GM21528 (cell line): Measurements from ENCODE around the gene DYRK1A.
"Not testable (repeated sequence)": the region's sequence is repeated elsewhere in the genome, so short reads cannot be mapped to it uniquely, and the experiment has no call there.

Experiments
- ATAC-seq: cut with Tn5 transposase; IDR thresholded peaks from one replicate; pipeline ENCODE4 v1.9.1; 2021; ENCODE audit warnings: mild to moderate bottlenecking, moderate library complexity; ENCODE audit not compliant: unreplicated experiment, low FRiP score

Gene DYRK1A

DNA sequence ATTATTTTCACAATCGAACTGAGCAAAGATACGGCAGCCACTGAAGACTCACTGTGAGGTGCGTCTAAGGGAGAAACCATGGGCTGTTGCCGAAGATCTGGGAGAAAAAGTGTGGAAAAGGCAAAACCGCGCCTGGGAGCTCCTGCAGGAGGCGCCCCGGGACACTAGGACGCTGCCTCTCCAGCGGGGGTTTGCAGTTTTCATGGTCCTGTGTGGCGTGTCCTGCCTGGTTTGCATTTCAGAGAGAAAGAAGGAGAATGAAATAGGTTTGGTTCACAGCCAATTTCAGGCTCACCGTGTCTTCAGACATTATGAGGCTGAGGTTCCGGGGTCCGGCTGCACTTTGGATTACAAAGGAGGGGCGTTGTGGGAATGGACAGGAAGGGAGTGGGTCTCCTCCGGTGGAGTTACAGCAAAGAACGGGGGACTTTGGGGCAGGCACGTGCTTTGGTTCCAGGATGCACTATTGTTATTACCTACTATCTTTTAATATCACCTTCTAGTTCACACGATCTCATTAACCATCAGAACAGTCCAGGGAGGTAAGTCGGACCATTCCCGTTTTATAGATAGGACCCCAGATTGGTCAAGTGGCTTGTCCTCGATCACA, 179.8 kb downstream of the DYRK1A start:
- no peak for ATAC-seq

DNA sequence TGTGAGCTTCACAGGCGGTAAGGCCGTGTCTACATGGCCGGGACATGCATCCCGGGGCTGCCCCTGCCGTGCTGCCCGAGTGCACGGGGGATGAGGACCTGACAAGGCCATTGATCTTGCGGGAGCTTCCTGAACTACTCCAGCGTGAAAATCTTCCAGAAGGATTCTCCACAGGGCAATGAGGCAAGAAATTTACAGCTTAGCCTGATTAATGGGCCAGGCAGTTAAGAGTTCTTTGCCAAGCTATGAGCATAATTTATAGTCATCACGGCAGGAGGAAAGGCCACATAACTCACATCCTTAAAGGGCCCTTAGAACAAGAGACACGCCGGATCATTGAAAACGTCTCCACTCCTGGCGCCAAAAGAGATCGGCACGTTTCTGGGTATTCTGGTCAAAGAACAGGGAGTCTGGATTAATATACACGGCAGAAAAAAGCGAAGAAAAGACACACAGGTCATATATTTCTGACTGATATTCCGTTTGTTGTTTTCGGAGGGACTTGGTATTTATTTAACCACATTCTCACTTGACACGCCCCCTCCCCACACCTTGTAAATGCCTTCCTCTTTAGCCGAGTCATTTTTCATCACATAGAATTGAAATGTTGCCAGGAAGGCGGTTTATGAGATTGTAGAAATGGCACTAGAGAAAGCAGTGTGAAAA, 180.5 kb downstream of the DYRK1A start:
- ATAC-seq = no peak

DNA sequence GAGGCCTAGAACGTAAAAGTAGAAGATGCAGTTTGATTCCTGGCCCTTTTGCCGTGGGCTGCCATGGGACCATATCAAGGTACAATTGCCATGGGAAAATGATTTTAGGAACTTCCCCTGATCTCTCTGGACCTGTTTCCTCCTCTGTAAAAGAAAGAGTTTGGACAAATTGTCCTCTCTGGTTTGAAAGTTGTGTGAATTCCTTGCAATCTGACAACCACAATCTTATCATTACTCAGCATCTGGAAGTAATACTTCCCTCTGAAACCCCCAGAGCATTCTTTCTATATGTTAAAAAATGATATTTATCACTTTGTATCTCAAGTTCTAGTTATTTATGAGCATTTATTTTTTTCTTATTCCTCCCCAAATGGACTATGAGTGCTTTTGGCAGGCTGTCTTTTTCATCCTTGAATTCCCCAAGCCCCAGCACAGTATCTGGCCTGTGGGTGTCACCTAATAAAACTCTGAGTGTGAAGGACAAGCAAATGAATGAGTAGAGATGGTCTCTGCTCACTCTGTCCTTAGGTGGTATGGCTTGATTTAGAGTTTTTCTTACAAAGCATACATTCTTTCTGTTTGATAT, 181.1 kb downstream of the DYRK1A start:
- no peak for ATAC-seq

DNA sequence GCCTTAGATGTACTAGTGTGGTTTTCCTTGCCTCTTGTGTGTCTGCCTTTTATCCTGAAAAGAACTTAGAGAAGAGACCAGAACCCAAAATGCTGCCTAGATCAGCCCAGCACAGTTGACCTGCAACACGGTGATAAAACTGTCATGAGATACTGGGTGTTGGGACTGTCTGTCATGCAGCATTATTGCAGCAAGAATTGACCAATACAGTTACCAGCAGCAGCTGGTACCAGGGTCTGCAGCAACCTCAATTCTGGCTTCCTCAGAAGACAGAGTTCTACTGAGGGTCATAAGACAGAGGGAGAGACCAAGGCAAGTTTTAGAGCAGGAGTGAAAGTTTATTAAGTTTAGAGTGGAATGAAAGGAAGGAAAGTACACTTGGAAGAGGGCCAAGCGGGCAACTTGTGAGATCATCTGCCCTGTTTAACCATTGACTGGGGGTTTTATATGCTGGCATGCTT, 182.0 kb downstream of the DYRK1A start:
- no peak for ATAC-seq

DNA sequence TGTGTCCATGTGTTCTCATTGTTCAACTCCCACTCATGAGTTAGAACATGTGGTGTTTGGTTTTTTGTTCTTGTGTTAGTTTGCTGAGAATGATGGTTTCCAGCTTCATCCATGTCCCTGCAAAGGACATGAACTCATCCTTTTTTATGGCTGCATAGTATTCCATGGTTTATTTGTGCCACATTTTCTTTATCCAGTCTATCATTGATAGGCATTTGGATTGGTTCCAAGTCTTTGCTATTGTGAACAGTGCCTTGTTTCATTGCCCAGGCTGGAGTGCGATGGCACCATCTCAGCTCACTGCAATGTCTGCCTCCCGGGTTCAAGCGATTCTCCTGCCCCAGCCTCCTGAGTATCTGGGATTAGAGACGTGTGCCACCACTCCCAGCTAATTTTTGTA, 183.2 kb downstream of the DYRK1A start:
- ATAC-seq = not testable (repeated sequence)

DNA sequence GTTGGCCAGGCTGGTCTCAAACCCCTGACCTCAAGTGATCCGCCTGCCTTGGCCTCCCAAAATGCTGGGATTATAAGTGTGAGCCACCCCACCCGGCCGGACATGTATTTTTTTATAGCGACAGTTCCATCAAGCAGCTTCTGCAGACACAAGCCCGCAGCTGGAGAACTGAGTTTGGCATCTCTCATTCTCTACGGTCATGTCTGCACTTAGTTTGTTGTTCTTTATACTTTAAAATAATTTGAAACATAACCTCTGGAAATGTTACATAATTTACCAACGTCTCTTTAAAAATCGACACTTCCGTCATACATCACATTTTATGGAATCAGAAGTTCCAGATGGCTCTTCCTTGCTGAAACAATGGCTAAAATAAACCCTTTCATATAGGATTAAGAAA, 183.6 kb downstream of the DYRK1A start:
- ATAC-seq = no peak

DNA sequence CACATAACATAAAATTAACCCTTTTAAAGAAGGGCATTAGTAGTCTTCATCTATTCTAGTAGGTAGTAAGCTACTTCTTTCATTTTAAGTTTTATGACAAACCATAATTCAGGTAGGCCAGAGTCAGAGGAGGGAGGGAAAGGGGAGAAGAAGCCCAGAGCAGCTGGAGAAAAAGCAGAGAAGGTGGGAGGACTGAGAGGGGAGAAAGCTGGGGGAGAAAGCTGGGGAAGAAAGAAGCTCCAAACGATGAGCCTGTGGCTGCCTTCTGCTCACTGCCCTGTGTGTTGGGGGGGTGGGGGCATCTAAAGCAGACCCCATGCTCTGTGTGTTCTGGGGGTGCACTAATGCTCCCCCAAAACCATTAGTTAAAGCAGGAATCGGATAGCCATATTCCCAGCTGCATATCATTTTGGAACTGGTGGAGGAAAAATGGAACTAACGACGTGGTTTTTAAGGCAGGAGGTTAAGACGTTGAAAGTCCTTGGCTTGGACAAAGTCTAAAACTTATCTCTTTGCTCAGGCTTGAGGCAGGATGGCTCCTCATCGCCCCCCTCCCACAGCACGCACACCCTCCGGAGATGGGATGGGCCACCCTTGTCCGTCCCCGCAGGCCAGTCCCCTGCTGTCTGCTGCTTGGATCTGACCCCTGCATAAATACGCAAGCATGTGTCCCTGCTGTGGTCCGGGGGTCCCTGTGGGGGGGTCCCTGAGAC, 184.2 kb downstream of the DYRK1A start:
- ATAC-seq = no peak

DNA sequence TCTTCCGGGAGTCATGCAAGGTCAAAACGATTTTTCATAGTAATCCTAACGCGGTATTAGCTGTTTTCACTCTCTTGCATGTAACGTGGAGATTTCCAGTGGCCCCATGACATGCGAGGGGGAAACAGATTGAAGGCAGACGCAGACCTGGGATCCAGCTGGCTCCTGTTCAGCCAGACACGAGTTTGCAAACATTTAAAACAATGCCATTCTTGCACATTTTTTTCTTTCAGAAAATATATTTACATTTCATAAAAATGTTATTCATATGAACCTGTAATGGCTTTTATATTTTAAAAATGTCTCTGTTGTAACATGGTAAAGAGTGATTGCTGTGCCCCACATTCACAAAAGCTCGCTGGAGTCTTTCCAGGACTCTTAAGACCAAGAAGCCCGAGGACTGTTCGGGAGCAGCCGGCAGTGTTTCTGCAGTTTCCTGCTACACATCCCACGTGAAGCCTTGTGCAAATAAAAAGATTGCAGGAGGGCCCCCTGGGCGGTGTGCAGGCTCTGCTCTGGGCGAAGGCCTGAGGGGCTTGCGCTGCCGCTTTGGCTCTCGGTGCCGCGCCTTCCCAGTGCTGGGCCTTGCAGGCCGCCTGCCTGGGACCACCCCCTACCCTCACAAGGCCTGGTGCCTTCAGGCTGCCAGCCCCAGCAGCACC, 184.9 kb downstream of the DYRK1A start:
- ATAC-seq = no peak

DNA sequence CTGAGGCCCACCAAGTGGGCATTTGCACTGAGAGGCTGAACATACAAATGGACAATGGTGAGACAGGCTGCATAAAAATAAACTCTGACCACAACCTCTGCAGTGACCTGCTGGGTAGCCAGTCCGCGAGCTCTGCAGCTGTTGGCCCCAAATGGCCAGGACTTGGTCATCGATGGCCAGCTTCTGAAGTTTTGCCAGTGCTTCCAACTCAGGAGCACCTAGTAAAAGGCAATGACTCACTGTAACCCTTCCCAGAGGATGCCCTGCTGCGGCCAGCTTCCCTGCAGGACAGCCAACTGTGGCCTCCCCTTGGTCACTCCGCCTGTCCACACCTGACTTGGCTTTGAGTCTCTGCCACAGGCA, 185.4 kb downstream of the DYRK1A start:
- no peak for ATAC-seq

DNA sequence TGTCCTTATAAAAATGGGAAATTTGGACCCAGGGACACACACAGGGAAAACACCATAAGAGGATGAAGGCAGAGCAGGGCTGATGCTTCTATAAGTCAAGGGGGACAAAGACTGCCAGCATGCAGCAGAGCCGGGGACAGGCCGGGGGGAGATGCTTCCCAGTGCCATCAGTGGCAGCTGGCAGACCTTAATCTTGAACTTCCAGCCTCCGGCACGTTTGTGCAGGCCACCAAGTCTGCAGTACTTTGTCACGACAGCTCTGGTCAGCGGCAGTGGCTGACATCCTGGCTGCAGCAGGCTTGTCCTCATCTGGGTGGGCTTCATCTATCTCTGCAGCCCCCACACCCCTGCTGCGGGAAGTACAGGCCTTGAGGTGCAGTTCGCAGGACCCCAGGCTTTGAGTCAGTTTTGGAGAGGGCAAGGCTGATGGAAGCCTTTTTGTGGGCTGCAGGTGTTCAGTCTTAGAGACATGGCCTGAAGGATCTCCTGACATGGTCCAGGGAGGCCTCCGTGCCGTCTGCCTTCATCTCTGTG, 186.0 kb downstream of the DYRK1A start:
- no peak for ATAC-seq

DNA sequence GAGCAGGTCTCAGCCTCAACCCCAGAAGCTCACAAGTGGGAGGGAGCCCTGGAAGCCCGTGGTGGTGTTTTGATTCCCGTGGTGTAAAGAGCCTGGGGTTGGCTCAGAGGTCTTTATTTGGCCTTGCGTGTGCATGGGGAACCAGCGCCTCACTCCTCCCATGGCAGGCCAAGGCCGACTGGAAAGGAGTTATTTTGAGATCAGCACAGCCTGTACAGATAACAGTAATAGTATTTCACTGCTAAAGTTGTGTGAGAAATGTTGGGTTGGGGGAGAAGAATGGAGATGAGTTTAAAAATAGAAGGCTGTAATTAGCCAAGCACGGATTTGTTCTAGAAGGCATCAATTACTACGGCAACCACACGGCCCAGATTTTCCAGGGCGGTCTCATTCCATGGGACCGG, 186.5 kb downstream of the DYRK1A start:
- ATAC-seq = no peak

DNA sequence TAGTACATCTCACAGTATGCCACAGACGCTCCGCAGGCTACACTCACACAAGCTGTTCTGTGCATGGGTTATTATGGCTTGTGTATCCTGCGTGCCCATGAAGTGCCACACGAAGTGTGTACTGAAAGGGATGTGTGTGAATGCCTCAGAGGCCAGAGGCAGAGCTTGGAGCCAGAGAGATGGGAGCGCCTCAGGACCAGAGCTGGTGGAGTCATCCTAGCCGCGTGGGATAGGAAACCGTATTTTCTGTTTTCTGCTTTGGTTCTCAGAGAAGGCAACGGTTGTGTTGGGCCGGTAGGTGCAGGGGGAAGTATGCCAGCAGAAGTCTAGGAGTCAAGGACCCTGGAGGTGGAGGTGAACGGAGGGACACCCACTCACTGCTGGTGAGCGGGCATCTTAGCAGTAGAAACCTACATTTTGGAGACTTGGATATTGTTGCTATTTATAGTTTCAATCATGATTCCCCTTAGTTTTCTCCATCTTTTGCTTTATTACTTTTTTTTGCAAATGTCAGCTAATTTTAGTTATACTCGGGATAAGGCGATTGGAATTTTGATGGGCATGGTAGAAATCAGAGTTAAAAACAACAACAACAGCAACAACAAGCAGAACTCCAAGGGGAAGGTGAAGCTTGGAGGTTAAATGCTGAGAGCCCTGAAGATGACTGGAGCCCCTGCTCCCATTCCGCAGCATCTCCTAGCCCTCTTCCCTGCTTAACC, 188.2 kb downstream of the DYRK1A start:
- ATAC-seq = no peak

DNA sequence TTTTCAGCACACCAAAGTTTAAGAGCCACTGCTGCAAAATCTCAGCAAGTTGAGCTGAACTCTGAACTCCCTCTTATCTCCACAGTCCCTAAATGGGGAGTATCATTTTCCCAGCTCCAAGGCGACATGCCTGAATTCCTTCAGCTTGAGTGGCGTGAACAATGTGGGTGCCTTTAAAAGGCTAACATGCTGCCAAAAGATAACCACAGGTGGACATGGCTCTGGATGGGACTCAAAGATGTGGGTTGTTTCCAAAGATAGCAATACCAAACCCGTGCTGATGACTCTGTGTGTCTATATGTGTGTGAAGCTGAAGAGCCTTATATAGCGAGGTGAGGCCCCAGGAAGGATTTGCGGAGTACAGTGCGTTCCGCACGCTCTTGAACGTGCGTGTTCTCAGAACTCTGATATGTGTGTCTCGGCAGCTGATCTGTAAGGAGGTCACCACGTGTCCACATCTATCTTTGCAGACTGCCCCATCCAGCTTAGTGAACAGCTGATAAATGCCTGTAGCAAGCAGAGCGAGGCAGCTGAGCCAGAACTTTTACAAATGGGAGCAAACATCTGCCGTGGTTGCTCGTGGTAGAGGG, 189.2 kb downstream of the DYRK1A start:
- ATAC-seq = no peak

DNA sequence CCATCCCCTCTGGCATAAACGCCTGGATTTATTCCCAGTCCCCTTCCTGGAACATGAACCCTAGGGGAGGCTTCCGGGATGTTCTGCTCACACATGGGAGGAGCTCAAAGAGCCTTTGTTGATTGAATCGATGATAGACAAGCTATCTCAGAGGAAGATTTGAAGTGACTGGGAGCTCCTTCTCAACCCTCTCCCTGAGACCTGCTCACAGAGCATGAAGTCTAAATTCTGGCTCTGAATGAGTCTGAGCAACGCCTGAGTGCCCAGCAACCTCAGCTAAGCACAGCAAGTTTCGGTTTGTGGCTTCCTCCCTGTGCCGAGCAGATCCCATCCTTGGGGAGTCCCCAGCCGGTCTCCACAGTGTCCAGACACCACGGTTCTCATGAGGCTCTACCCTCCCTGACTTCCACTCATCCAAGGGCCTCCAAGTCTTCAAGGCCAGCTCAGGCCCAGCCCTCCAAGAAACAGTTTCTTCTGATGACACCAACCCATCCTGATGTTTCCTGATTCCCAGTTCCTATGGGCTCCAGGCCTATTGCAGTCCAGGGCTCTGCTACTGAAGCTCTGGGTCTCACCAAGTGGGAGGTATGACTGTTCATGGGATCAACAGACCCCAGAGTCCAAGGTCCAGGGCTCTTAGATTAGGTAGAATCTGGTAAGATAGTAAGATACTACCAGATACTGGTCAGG, 190.8 kb downstream of the DYRK1A start:
- peak; percentile 76 for ATAC-seq

DNA sequence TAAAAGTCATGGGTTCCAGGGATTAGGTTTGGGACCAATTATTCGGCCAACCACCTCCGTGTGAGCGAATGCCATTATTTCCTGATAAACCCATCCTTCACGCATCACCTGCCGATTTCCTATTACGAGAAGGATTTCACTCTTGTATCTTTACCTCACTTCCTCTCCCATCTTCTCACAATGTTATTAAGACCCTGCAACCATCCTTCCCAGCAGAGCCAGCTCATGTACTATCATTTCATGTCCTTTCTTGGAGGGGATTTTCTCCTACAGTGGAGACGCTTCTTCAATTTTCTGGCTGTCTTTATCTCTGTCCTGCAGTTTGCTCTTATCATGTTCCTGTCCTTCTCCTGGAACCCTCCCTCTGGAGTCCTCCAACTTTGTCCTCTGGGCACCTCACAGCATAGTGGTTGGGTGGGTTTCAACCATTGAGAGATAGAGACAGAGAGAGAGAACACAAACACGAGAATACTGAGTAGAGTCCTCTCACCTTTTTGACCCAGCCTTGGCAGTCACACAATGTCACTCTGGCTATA, 192.2 kb downstream of the DYRK1A start:
- ATAC-seq = no peak

DNA sequence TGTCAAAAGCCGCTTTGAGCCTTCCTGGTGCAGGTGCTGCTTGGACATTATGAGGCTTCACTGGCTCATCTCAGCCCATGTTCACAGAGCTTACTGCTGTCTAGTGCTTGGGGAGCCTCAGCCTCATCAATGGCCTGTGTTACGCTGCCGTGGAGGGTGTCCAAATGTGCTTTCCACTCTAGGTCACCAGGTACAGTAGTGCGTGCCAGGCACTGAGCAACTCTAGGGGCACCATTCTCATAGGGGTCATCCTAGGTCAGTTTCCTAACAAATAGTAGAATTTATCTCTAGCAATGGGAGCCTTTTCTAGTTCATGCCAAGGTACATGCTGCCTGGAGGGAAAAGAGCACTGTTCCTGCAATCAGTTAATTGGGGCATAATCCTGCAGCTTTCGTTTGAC, 193.8 kb downstream of the DYRK1A start:
- ATAC-seq = no peak

DNA sequence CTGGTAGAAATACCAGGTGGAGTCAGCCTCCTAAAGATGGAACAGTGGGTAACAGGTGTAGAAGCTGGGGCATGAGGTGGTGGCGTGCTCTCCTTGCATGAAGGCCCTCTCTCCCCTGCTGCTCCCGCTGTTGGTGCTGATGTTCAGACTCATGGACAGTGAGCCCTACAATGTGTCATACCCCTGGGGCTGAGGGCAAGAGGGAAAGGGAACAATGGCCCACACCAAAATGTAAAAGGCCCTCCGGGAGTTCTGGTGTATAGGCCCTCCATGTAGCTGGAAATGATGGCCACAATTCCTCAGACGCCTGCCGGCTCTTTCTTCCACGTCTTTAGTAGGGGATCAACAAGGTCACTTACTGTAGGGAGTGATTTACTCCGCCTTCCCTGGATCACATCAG, 194.9 kb downstream of the DYRK1A start:
- no peak for ATAC-seq

DNA sequence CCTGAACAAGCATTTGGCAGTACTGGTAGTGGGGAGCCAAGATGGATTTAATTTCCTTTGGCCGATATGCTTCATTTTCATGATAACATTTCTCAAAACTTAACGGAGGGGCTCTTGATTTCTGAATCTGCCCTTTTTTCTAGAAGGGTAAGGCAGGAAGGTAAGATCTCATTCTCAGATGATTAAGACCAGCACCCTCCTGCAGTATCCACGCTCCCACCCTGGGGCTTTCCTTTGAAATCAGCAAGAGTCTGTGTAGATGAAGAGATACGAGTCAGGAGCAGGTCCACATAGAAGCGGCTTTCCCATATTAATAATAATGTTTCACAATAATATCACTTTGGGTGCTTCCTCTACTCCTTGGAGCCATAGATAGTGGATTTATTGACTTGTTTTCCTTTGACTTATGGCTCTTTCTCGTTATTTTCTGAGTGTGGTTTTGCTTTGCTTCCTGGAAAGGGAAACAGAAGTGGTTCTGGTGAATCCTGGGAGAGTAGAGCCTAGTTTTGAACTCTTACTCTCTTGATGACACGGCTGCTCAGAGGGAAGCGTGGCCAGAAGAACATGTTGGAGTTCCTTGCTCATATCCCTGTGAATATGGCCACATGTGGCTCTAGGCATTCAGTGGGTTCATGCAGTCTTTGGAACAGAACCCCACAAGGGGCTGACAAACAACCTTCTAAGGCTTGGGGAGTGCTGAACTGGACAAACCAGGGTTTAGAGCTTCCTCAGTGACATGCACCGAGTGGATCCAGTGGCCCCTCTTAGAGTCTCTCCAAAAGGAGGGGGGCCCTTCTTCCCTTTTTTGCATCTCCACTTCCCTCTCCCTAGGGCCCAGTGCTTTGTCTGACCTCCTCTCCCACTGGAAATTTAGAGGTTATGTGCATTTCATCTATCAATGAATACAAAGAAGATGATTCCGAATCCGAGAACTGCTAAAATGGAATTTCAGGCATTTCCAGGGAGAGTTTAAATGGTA, 195.7 kb downstream of the DYRK1A start:
- ATAC-seq = no peak
